Mesothelial cell of epicardium (in vitro differentiated cells): ENCODE data around the gene PLEKHD1. TPM values are rescaled to one million over a fixed set of nuclear protein-coding genes. Genes with fewer than 3 reads are reported as not detected.
A peak's percentile ranks its signal among the peaks of the same experiment; 100 is the strongest.

Source experiments
- DNase-seq, 2 experiments: peaks; one replicate each; pipeline ENCODE4 v3.0.0; 2021; ENCODE audit warnings: low spot score in 2 of 2; ENCODE audit not compliant: unreplicated experiment in 2 of 2
- H3K27ac Mint-ChIP-seq: 2 replicates; pipeline ENCODE4 v1.8.0; 2021; ENCODE audit warnings: mixed read lengths
- H3K27me3 Mint-ChIP-seq: 2 replicates; pipeline ENCODE4 v1.8.0; 2021; ENCODE audit warnings: low read depth, mixed read lengths
- H3K36me3 Mint-ChIP-seq: 2 replicates; pipeline ENCODE4 v1.8.0; 2021; ENCODE audit warnings: mixed read lengths
- H3K4me1 Mint-ChIP-seq: 2 replicates; pipeline ENCODE4 v1.8.0; 2021; ENCODE audit warnings: mixed read lengths
- H3K4me3 Mint-ChIP-seq: 2 replicates; pipeline ENCODE4 v1.8.0; 2021; ENCODE audit warnings: mild to moderate bottlenecking, moderate library complexity, mixed read lengths
- H3K9me3 Mint-ChIP-seq: 2 replicates; pipeline ENCODE4 v1.8.0; 2021; ENCODE audit warnings: mixed read lengths
- total RNA-seq: library from RNA; stranded (reverse); gene quantifications from 3 replicates; pipeline ENCODE4 v1.2.1, GENCODE V29; 2021
- TF ChIP-seq, protein P1 (sequence below): fragments of 200-600 bp; sonication (generic); IDR thresholded peaks from one replicate; pipeline ENCODE4 v1.5.0; 2021; ENCODE audit warnings: antibody characterized with exemption; ENCODE audit not compliant: unreplicated experiment

Gene PLEKHD1
- total RNA-seq, 1 donor from 2014 or later, result 0.20 TPM

GRCh38 chr14:69500096-69500495 lies 15.6 kb downstream of the PLEKHD1 start:
- TF ChIP-seq, protein P1, sequence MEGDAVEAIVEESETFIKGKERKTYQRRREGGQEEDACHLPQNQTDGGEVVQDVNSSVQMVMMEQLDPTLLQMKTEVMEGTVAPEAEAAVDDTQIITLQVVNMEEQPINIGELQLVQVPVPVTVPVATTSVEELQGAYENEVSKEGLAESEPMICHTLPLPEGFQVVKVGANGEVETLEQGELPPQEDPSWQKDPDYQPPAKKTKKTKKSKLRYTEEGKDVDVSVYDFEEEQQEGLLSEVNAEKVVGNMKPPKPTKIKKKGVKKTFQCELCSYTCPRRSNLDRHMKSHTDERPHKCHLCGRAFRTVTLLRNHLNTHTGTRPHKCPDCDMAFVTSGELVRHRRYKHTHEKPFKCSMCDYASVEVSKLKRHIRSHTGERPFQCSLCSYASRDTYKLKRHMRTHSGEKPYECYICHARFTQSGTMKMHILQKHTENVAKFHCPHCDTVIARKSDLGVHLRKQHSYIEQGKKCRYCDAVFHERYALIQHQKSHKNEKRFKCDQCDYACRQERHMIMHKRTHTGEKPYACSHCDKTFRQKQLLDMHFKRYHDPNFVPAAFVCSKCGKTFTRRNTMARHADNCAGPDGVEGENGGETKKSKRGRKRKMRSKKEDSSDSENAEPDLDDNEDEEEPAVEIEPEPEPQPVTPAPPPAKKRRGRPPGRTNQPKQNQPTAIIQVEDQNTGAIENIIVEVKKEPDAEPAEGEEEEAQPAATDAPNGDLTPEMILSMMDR, result no peak
- Mint-ChIP-seq H3K27ac (no peak overlapping the region), H3K36me3 (no peaks in the 10 kb centered on the region), H3K4me1 (peaks cover 16% of the 10 kb centered on the region), H3K27me3 (peaks cover 15% of the 10 kb centered on the region), H3K4me3 (no peak overlapping the region), H3K9me3 (no peaks in the 10 kb centered on the region)
- DNase-seq, result no peak

DNA sequence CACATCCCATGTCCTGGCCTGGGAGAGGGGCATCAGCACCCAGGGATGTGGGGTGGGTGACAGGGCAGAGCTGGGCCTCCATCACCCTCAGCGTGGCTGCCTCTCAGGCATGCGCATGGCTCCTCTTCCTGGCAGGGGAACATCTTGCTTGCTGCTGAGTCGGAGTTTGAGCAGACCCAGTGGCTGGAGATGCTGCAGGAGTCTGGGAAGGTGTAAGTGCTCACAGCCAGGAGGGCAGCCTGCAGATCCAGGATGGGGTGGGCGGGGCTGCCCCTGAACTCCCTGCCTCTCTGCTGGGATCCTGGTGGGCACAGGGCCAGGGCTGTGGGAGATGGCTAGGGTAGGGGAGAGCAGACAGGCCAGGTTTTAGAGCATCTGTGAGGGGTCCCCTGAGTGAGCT lies 16.2 kb downstream of the PLEKHD1 start:
- Mint-ChIP-seq H3K27me3 (peaks cover 9% of the 10 kb centered on the region), H3K27ac (no peak overlapping the region), H3K36me3 (no peaks in the 10 kb centered on the region), H3K4me3 (no peak overlapping the region), H3K4me1 (peaks cover 16% of the 10 kb centered on the region), H3K9me3 (no peaks in the 10 kb centered on the region)
- no peak for DNase-seq
- TF ChIP-seq, protein P1, result no peak

DNA sequence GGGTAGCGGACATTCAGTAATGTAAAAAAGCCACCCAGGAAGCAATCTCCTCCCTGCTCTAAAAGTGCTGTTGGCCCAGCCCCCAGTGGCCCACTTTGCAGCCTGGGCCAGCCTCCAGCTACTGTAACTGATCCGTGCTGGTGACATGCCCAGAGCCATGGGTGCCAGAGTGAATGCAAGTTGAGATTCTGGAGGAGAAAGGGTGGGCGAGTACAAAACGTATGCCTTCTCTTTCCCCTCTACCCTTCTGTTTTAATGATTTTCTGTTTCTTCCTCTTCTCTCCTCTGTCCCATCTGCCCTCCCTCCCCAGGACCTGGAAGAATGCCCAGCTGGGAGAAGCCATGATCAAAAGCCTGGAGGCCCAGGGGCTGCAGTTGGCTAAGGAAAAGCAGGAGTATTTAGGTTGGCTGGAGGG lies 16.9 kb downstream of the PLEKHD1 start:
- peaks cover 8% of the 10 kb centered on the region for H3K27me3 Mint-ChIP-seq
- TF ChIP-seq, protein P1, result no peak
- H3K9me3 Mint-ChIP-seq, result no peaks in the 10 kb centered on the region
- peak overlapping the region; percentile 34 for H3K27ac Mint-ChIP-seq
- no peaks in the 10 kb centered on the region for H3K36me3 Mint-ChIP-seq
- peak overlapping the region; percentile 5 for H3K4me3 Mint-ChIP-seq
- peaks cover 16% of the 10 kb centered on the region for H3K4me1 Mint-ChIP-seq
- DNase-seq, result peak in 1 of 2 experiments; percentile 54

DNA sequence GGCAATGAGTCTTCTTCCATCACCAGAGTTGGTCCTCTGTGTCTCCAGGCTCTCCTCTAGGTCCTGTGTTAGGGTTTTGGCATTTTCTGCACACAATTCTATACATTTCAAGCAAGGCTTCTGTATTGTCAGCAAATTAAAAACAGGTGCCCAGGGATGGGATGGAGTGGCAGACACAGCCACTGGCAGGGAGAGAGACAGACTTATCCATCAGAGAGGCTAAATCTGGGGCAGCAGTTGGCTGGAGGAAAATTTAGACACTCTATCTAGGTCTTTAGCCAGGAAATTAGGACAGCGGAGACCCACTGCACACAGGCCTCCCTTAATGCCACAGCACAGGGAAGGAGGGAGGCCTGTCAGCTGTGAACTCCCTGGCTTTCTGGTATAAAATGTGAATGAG lies 20.2 kb downstream of the PLEKHD1 start:
- TF ChIP-seq, protein P1, result no peak
- Mint-ChIP-seq H3K4me3 (no peak overlapping the region), H3K27me3 (peaks cover 13% of the 10 kb centered on the region), H3K9me3 (no peaks in the 10 kb centered on the region), H3K27ac (no peak overlapping the region), H3K36me3 (no peaks in the 10 kb centered on the region), H3K4me1 (peaks cover 16% of the 10 kb centered on the region)
- no peak for DNase-seq

GRCh38 chr14:69505338-69506240 lies 21.1 kb downstream of the PLEKHD1 start:
- H3K27ac Mint-ChIP-seq, result no peak overlapping the region
- H3K4me3 Mint-ChIP-seq, result no peak overlapping the region
- H3K9me3 Mint-ChIP-seq, result no peaks in the 10 kb centered on the region
- H3K36me3 Mint-ChIP-seq, result no peaks in the 10 kb centered on the region
- peaks cover 15% of the 10 kb centered on the region for H3K27me3 Mint-ChIP-seq
- TF ChIP-seq, protein P1, result no peak
- no peak for DNase-seq
- H3K4me1 Mint-ChIP-seq, result peaks cover 16% of the 10 kb centered on the region
